Measurements from ENCODE around the gene HMOX2. TPM values are rescaled to one million over a fixed set of nuclear protein-coding genes. Genes with fewer than 3 reads are reported as not detected.
A peak's percentile ranks its signal among the peaks of the same experiment; 100 is the strongest.

HMOX2 gene
- total and polyA plus RNA-seq, 12 donors = 58.4 to 251 (median 85.3) TPM

DNA sequence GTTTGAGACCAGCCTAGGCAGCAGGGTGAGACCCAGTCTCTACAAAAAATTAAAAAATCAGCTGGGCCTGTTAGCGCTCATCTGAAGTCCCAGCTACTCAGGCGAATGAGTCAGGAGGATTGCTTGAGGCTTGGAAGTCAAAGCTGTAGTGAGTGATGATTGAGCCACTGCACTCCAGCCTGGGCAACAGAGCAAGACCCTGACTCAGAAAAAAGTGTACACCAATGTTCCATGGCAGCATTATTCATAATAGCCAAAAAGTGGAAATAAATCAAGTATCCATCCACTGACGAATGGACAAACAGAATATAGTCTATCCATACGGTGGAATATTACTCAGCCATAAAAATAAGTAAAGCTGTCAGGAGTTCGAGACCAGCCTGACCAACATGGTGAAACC lies 4.3 kb upstream of the HMOX2 start:
- Histone ChIP-seq H3K36me3 (peaks cover 0 to 39% (median 6%) of the 10 kb centered on the region in 9 donors), H3K4me3 (no peak overlapping the region), H3K9me3 (no peaks in the 10 kb centered on the region), H3K4me1 (peaks cover 0 to 26% (median 20%) of the 10 kb centered on the region in 9 donors), H3K27ac (no peak overlapping the region), H3K27me3 (no peaks in the 10 kb centered on the region)
- TF ChIP-seq, protein P1, sequence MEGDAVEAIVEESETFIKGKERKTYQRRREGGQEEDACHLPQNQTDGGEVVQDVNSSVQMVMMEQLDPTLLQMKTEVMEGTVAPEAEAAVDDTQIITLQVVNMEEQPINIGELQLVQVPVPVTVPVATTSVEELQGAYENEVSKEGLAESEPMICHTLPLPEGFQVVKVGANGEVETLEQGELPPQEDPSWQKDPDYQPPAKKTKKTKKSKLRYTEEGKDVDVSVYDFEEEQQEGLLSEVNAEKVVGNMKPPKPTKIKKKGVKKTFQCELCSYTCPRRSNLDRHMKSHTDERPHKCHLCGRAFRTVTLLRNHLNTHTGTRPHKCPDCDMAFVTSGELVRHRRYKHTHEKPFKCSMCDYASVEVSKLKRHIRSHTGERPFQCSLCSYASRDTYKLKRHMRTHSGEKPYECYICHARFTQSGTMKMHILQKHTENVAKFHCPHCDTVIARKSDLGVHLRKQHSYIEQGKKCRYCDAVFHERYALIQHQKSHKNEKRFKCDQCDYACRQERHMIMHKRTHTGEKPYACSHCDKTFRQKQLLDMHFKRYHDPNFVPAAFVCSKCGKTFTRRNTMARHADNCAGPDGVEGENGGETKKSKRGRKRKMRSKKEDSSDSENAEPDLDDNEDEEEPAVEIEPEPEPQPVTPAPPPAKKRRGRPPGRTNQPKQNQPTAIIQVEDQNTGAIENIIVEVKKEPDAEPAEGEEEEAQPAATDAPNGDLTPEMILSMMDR (IDR thresholded peaks at IDR 0.05) = no peak
- WGBS, 2 donors = 96 to 97% methylated on average over 5 of the region's 5 CpGs
- intact Hi-C loops (cut with DNase I) = loop anchor here in 1 of 10 donors (5.0 kb wide), 1 partner anchor 1435 kb away; the partner anchor contains the start of gene BICDL2
- DNase-seq = no peak
- ATAC-seq = no peak

DNA sequence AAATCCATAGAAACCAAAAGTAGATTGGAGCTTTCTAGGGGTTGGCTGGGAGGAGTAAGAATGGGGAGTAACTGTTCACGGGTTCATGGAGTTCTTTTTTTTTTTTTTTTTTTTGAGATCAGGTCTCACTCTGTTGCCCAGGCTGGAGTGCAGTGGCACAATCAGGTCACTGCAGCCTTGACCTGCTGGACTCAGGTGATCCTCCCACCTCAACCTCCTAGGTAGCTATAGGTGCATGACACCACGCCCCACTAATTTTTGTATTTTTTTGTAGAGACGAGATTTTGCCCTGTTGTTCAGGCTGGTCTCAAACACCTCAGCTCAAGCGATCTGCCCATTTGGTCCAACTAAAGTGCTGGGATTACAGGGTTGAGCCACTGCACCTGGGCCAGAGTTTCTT lies 3.3 kb upstream of the HMOX2 start:
- Histone ChIP-seq H3K27me3 (no peaks in the 10 kb centered on the region), H3K9me3 (no peaks in the 10 kb centered on the region), H3K27ac (no peak overlapping the region), H3K4me3 (no peak overlapping the region), H3K36me3 (peaks cover 0 to 30% (median 6%) of the 10 kb centered on the region in 9 donors), H3K4me1 (peaks cover 4 to 35% (median 29%) of the 10 kb centered on the region in 9 donors)
- DNase-seq = no peak
- ATAC-seq = no peak
- TF ChIP-seq, protein P1 (IDR thresholded peaks at IDR 0.05) = no peak
- 75 to 83% methylated on average over 4 of the region's 4 CpGs for WGBS, 2 donors
- intact Hi-C loops (cut with DNase I) = loop anchor here in 1 of 10 donors (5.0 kb wide), 1 partner anchor 1436 kb away; the partner anchor contains the start of gene BICDL2

DNA sequence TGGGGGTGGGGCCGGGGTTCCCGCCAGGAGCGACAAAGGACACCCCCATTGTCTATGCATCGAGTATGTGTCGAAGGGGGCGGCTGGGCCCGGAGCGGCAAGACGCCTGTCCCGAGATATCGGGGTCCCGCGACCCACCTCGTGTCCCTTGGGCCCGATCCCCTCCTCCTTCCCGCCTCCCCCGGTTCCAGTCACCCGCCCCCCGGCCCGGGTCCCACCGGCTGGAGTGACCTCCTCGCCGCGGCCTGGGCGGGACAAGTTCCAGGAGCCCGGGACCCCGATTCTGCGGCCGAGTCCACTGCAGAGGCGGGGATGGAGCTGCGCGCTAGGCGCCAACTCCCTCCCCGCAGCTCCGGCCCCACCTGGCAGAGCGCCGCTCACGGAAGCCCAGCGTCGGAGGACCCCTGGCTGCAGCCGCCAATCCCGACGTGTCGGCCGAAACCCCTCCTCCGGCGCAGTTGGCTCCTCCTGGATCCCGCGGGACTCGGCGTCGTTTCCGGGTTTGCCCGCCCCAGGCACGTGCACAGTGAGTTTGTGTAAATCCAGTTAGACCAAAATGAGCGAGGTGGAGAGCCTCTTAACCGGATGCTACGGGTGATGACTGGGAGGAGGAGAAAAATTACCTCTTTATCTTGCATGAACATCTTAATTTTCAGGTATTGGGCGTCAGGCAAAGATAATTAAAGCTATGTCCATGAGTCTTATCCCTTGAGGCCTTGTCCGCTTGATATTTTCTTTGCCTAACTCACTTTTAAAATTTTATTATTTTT lies 1.8 kb upstream of the HMOX2 start, which contains the start of gene NMRAL1:
Gene NMRAL1 (minus strand): TSS at position 434 of the 770 bp plus-strand sequence. CDS start 493 bp downstream, outside the sequence.
- DNase-seq = peak; percentile 90
- Histone ChIP-seq H3K4me3 (peak within 1 kb of the TSS; percentile 20 to 91 (median 68)), H3K9me3 (no peaks in the 10 kb centered on the region), H3K27ac (peak within 1 kb of the TSS in 9 of 10 donors; percentile 50 to 92 (median 74)), H3K4me1 (peaks cover 4 to 48% (median 35%) of the 10 kb centered on the region in 9 donors), H3K27me3 (no peaks in the 10 kb centered on the region), H3K36me3 (peaks cover 0 to 21% (median 0%) of the 10 kb centered on the region in 9 donors)
- TF ChIP-seq, protein P1 (IDR thresholded peaks at IDR 0.05) = peak in 4 of 9 donors; percentile 5 to 39 (median 24)
- WGBS, 2 donors = 2 to 4% methylated on average over 60 of the region's 60 CpGs
- intact Hi-C loops (cut with DNase I) = loop anchor here in 1 of 10 donors (5.0 kb wide), 1 partner anchor 1437 kb away; the partner anchor contains the start of gene BICDL2
- ATAC-seq = peak; percentile 40 to 76 (median 58)

DNA sequence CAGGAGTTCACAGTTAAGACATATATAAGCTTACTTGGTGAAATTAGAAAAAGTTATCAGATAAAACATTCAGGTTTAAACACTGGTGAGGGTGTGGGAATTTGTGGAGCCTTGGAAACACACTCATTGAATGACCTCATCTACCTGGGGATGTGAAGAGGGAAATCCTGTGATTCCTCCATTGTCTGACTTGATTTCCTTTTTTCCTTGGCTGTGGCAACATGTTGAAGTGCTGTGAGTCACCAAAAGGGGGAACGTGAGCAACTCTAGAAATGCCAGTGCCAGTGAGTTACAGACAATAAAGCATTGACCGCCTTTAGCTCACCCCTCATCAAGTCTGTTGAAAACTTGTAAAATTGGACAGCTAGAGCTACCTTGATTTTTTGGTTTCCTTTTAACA lies 1.8 kb downstream of the HMOX2 start:
- Histone ChIP-seq H3K4me1 (peaks cover 4 to 63% (median 48%) of the 10 kb centered on the region in 9 donors), H3K9me3 (no peaks in the 10 kb centered on the region), H3K27me3 (no peaks in the 10 kb centered on the region), H3K4me3 (peak overlapping the region in 2 of 10 donors; percentile 97 to 99), H3K36me3 (peaks cover 0 to 13% (median 0%) of the 10 kb centered on the region in 9 donors), H3K27ac (peak overlapping the region in 5 of 10 donors; percentile 27 to 96 (median 93))
- no peak for DNase-seq
- WGBS, 2 donors = 41% methylated on average over 2 of the region's 2 CpGs
- ATAC-seq = no peak
- intact Hi-C loops (cut with DNase I) = loop anchor here in 1 of 10 donors (5.0 kb wide), 2 partner anchors 51 to 59 kb away; partner anchors contain the start of genes CDIP1 and DNAJA3
- TF ChIP-seq, protein P1 (IDR thresholded peaks at IDR 0.05) = peak in 4 of 9 donors; percentile 11 to 35 (median 17)
